RWPE1 (cell line): Measurements from ENCODE around the gene SLC2A4.

Experiments
- CTCF ChIA-PET: fragments of 350-600 bp; sonication (Branson Sonifier 250); formaldehyde crosslinking; extraction: SDS; loops from one replicate; lab custom pipeline; 2021; lab: Yijun Ruan, JAX
- POLR2A ChIA-PET: fragments of 400-600 bp; formaldehyde crosslinking; extraction: SDS; loops from one replicate; lab custom pipeline; 2020; ENCODE audit warnings: antibody characterized with exemption; ENCODE audit not compliant: low non-redundant PET; lab: Yijun Ruan, JAX
- DNase-seq: peaks from one replicate; pipeline ENCODE4 v3.0.0; 2012; ENCODE audit warnings: low spot score
- H3K27ac ChIP-seq: fragments of 450-650 bp; 2 replicates; pipeline ENCODE4 v1.5.1; 2017
- TF ChIP-seq, protein P1 (sequence below): fragments of 450-650 bp; conservative IDR thresholded peaks from 2 replicates; pipeline ENCODE4 v1.5.1; 2017; ENCODE audit warnings: low read depth, mild to moderate bottlenecking

Gene SLC2A4

DNA sequence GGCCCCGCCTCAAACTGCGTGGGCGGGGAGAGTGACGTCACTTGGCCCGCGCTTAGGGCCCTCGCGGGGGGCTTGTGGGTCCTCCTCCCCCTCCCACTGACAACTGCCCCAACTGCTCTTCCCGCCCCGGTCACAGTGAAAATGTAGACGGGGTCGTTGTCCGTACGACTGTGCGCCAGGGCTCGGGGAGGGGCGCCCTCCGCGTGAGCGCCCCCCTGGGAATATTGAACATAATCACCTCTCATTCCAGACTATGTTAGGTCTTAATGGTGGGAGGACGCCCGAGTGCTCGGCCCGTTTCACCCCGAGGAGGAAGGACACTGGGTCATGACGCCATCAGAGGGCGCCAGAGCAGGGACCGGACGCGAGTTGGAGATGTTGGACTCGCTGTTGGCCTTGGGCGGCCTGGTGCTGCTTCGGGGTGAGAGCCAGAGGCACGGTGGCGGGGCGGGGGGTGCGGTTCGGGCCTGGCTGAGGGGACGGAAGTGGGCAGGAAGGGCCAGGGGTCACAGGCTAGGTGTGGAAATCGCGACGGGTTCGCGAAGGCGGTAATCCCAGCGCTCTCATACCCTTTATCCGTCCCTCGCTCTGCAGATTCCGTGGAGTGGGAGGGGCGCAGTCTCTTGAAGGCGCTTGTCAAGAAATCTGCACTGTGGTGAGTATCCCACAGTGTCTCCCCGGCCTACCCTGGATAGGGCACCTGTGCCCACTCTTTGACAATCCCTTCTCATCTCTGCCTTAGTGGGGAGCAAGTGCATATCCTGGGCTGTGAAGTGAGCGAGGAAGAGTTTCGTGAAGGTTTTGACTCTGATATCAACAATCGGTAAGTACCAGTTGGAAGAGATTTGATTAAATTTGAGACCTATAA, 29.1 kb upstream of the SLC2A4 start, which contains the start of gene ELP5:
TSS of gene ELP5 (plus strand) at position 40 of the 868 bp plus-strand sequence. CDS start at position 376, 336 bp downstream.
- POLR2A ChIA-PET: no interaction called here

DNA sequence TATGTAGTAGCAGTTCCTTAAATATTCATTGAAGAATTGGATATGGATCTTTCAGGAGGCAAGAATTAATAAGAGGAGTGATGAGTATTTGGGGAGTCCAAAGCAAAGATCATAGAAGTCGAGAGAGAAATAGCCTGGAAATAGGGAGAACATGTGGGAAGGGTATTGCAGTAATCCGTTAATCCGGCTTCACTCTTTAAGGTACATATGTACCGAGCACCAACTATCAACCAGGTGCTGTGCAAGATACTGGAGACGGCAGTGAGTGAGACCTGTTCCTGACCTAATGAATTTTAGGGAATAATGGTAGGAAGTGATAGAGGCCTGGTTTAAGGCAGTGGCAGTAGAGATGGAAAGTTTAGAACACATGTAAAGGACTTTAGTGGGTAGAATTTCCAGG, 28.4 kb upstream of the SLC2A4 start:
- ChIA-PET CTCF (no interaction called here), POLR2A (no interaction called here)
- TF ChIP-seq, protein P1, sequence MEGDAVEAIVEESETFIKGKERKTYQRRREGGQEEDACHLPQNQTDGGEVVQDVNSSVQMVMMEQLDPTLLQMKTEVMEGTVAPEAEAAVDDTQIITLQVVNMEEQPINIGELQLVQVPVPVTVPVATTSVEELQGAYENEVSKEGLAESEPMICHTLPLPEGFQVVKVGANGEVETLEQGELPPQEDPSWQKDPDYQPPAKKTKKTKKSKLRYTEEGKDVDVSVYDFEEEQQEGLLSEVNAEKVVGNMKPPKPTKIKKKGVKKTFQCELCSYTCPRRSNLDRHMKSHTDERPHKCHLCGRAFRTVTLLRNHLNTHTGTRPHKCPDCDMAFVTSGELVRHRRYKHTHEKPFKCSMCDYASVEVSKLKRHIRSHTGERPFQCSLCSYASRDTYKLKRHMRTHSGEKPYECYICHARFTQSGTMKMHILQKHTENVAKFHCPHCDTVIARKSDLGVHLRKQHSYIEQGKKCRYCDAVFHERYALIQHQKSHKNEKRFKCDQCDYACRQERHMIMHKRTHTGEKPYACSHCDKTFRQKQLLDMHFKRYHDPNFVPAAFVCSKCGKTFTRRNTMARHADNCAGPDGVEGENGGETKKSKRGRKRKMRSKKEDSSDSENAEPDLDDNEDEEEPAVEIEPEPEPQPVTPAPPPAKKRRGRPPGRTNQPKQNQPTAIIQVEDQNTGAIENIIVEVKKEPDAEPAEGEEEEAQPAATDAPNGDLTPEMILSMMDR: no peak
- H3K27ac ChIP-seq: peak overlapping the region; percentile 98
- DNase-seq: no peak

More for the DNA sequence above, 29.1 kb upstream of the SLC2A4 start, which contains the start of gene ELP5:
- H3K27ac ChIP-seq: peak within 1 kb of the TSS; percentile 98
- CTCF ChIA-PET: interaction anchor here (1.1 kb wide), 1 partner anchor 13 kb away, joined by 9 read pairs; the partner anchor contains the start of gene PHF23
- TF ChIP-seq, protein P1: peak; percentile 44
- peak; percentile 96 for DNase-seq

DNA sequence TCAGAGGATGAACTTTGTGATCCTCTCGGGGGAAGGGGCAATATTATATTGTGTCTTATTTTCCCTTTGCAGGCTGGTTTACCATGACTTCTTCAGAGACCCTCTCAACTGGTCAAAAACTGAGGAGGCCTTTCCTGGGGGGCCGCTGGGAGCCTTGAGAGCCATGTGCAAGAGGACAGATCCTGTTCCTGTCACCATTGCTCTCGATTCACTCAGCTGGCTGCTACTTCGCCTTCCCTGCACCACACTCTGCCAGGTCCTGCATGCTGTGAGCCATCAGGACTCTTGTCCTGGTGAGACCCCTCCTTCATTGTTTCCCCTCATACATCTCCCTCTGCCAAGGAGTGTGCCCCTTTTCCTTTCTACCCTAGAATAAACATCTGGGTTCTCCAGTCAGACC, 27.0 kb upstream of the SLC2A4 start:
- POLR2A ChIA-PET: no interaction called here
- TF ChIP-seq, protein P1: no peak

DNA sequence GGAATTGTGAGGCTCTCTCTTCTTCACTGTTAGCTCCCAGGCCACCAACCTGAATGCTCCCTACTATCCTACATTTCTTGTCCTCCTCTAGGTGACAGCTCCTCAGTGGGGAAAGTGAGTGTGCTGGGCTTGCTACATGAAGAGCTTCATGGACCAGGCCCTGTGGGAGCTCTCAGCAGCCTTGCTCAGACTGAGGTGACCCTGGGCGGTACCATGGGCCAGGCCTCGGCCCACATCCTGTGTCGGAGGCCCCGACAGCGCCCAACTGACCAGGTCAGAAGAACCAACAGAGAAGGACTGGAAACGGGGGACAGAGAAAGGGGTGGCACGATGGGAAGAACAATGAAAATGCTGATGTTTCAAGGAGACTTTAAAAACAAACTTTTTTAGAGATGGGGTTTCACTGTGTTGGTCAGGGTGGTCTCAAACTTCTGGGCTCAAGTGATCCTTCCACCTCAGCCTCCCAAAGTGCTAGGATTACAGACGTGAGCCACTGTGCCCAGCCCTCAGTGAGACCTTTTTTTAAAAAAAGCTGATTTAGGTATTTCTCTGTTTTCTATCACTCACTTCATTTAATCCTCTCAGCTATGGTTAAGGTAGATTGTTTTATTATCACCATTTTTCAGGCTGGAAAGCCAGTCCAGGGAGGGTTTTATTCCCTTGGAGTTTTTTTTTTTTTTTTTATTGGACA, 24.6 kb upstream of the SLC2A4 start:
- no peak for DNase-seq
- TF ChIP-seq, protein P1: no peak
- ChIA-PET CTCF (interaction anchor here (0.6 kb wide), 1 partner anchor 8 kb away, joined by 7 read pairs; no protein-coding TSS in a partner anchor), POLR2A (interaction anchor here (0.6 to 0.7 kb wide), 2 partner anchors 14 to 317 kb away, joined by 3 to 4 read pairs; partner anchors contain the start of gene GABARAP)
- peak overlapping the region; percentile 79 for H3K27ac ChIP-seq

More for the DNA sequence above, 27.0 kb upstream of the SLC2A4 start:
- no peak overlapping the region for H3K27ac ChIP-seq
- no peak for DNase-seq
- CTCF ChIA-PET: no interaction called here

DNA sequence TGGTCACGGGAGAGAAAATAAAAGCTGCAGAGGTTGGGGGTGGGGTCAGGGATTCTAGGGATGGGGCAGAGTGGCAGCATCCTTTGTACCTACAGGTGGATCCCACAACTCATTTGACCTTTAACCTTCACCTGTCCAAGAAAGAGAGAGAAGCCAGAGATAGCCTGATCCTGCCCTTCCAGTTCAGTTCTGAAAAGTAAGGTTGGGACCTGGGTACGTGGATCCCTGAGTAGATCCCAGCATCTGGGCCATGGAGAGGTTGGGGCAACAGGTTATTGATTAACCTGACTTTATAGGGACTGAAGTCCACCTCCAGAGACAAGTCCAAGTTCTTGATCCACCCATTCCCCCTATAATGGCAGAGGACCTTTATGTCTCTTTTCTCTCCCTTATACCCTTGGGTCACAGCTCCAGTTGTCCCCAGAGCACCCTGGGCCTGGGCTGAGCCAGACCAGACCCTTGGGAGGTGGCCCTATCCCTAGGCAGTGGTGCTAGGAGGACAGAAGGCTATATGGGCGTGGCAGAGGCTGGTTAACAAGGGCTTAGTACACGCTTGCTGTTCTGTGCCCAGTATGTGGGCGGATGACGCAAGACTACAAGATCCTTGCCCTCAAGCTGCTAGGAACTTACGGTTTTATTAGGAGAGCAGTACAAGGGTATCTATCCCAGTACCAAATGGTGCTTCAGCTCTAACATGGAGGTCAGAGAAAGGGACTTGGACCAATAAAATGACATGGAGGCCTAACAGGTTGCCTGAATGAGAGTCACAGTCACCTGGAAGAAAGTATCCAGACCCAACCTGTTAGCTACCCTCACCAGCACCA, 22.6 kb upstream of the SLC2A4 start:
- POLR2A ChIA-PET: interaction anchor here (0.5 kb wide), 1 partner anchor 22 kb away, joined by 5 read pairs; the partner anchor contains the start of gene SLC2A4
- TF ChIP-seq, protein P1: no peak
- CTCF ChIA-PET: interaction anchor here (0.7 to 1.0 kb wide), 2 partner anchors 25 to 37 kb away, joined by 3 to 7 read pairs; partner anchors contain the start of gene DVL2
- H3K27ac ChIP-seq: peak overlapping the region; percentile 79
- peak; percentile 39 for DNase-seq
